ENCODE data around the gene CEP112. TPM values are rescaled to one million over a fixed set of nuclear protein-coding genes. Genes with fewer than 3 reads are reported as not detected.

The CEP112 gene
- total and polyA plus RNA-seq, 2 of the 13 experiments (the other 11 are each of a cell fraction or from before 2014, with no cell fraction given): 1.2 to 3.4 TPM

GRCh38 chr17:65698381-65699061 lies 493.4 kb downstream of the CEP112 start (continued):
- TF ChIP-seq ARID5B (CRISPR knock-in tag; IDR thresholded peaks at IDR 0.05) (peak; percentile 52), ZNF274 (CRISPR knock-in tag; IDR thresholded peaks at IDR 0.05) (no peak), BCL6 (CRISPR knock-in tag; IDR thresholded peaks at IDR 0.05) (peak; percentile 30; the same call in 1 of the 2 replicates), ZFP1 (CRISPR knock-in tag; IDR thresholded peaks at IDR 0.05) (0 out of 2 replicates have a peak, but pooled peaks have one; percentile 10), NCOA2 (CRISPR knock-in tag; IDR thresholded peaks at IDR 0.05) (peak; percentile 68), ZBTB42 (CRISPR knock-in tag; IDR thresholded peaks at IDR 0.05) (no peak), TCF7 (IDR thresholded peaks at IDR 0.05; ENCODE audit: low read depth) (peak; percentile 62), HMG20A (CRISPR knock-in tag; IDR thresholded peaks at IDR 0.05; ENCODE audit: borderline replicate concordance) (peak; percentile 68; the same call in 1 of the 2 replicates), RARA (CRISPR knock-in tag; IDR thresholded peaks at IDR 0.05) (0 out of 2 replicates have a peak, but pooled peaks have one; percentile 28), ZNF652 (CRISPR knock-in tag; IDR thresholded peaks at IDR 0.05; ENCODE audit: borderline replicate concordance, low read depth) (peak; percentile 60; the same call in 1 of the 2 replicates), PHF5A (CRISPR knock-in tag; IDR thresholded peaks at IDR 0.05; ENCODE audit: low read depth, unreplicated experiment) (no peak), HNF1A (IDR thresholded peaks at IDR 0.05; ENCODE audit: low read depth) (peak; percentile 54; the same call in 1 of the 2 replicates), HNF1A (CRISPR knock-in tag; IDR thresholded peaks at IDR 0.05; ENCODE audit: borderline replicate concordance) (no peak; the same call in 1 of the 2 replicates), ZNF44 (CRISPR knock-in tag; IDR thresholded peaks at IDR 0.05) (no peak), ZNF18 (CRISPR knock-in tag; IDR thresholded peaks at IDR 0.05; ENCODE audit: insufficient replicate concordance) (no peak), ZFP91 (CRISPR knock-in tag; IDR thresholded peaks at IDR 0.05; ENCODE audit: borderline replicate concordance) (peak; percentile 57; the same call in 1 of the 2 replicates), ZNF691 (CRISPR knock-in tag; IDR thresholded peaks at IDR 0.05; ENCODE audit: borderline replicate concordance, low read depth) (no peak)

All from HepG2 (cell line).